Vagina (tissue), 2 donors: ENCODE data around the gene CCDC188. TPM values are rescaled to one million over a fixed set of nuclear protein-coding genes. Genes with fewer than 3 reads are reported as not detected.

ENCODE experiments used
- DNase-seq, 2 donors: peaks; one replicate each; pipeline ENCODE4 v3.0.0-alpha.2; 2017; ENCODE audit errors: extremely low spot score in 2 of 2
- H3K27ac ChIP-seq: fragments of 200-600 bp; sonication (generic); one replicate; pipeline ENCODE4 v1.5.1; 2019
- H3K27me3 ChIP-seq: fragments of 200-600 bp; sonication (generic); one replicate; pipeline ENCODE4 v1.5.1; 2019
- H3K36me3 ChIP-seq, 2 donors: fragments of 200-600 bp; sonication (generic); one replicate each; pipeline ENCODE4 v1.5.1; 2017 to 2019
- H3K4me1 ChIP-seq: fragments of 200-600 bp; sonication (generic); one replicate; pipeline ENCODE4 v1.5.1; 2019
- H3K4me3 ChIP-seq, 2 donors: fragments of 200-600 bp; sonication (generic); 1 replicate in 1 of 2; 2 replicates in 1 of 2; pipeline ENCODE4 v1.5.1; 2016 to 2019
- H3K9me3 ChIP-seq: fragments of 200-600 bp; sonication (generic); one replicate; pipeline ENCODE4 v1.5.1; 2019
- CTCF ChIP-seq, 3 experiments: fragments of 450-650 bp in 2 of 3; fragments of 200-600 bp in 1 of 3; sonication (generic) in 1 of 3; IDR thresholded peaks; one replicate each; pipeline ENCODE4 v1.5.1; 2017 to 2019; ENCODE audit warnings: antibody characterized with exemption in 3 of 3, mild to moderate bottlenecking in 2 of 3, moderate library complexity in 2 of 3
- POLR2A ChIP-seq, 2 donors: fragments of 450-650 bp; IDR thresholded peaks; one replicate each; pipeline ENCODE4 v1.6.1; 2017; ENCODE audit warnings: antibody characterized with exemption in 2 of 2, mild to moderate bottlenecking in 2 of 2, moderate library complexity in 2 of 2
- POLR2AphosphoS5 ChIP-seq, 2 donors: sonication (generic); formaldehyde crosslinking; IDR thresholded peaks; one replicate each; pipeline ENCODE4 v1.9.0; 2017; ENCODE audit warnings: antibody characterized with exemption in 2 of 2, mild to moderate bottlenecking in 2 of 2, low read depth in 1 of 2; ENCODE audit not compliant: insufficient read depth in 1 of 2
- intact Hi-C: fragments of 100-400 bp; cut with DNase I; formaldehyde crosslinking; loops from one replicate; pipeline ENCODE4 v1.15.1; 2023
- total RNA-seq: library from RNA; depleted of rRNA; stranded (reverse); fragments of >200 nt; gene quantifications from one replicate; pipeline ENCODE4 v1.2.3, GENCODE V29; 2016

The CCDC188 gene
- total RNA-seq, 1 donor from 2014 or later, result not detected

DNA sequence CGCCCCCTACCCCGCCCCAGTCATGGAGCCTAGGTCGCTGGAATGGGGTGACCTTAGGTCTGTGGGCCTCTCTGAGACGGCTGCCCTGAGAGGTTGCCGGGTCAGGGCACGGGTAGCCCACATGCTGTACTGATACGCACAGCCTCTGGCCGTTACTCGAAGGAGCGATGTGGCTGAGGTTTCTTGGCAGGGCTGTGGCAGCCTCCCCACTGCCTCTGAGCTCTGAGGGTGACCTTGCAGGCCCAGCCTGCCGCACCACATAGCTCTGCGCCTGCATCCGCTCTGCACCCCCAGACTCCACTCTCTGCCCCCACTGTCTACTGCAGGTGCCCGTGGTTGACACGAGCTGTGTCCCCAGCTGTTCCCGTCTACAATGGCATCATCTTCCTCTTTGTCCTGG lies 12.0 kb downstream of the CCDC188 start:
- intact Hi-C loops, result no loop called here
- Histone ChIP-seq H3K4me3 (no peak overlapping the region), H3K27ac (no peak overlapping the region), H3K9me3 (no peaks in the 10 kb centered on the region), H3K4me1 (peaks cover 49% of the 10 kb centered on the region), H3K27me3 (no peaks in the 10 kb centered on the region), H3K36me3 (peaks cover 0 to 21% of the 10 kb centered on the region in 2 donors)
- no peak for DNase-seq
- TF ChIP-seq POLR2A (IDR thresholded peaks at IDR 0.05), result no peak
- TF ChIP-seq CTCF (IDR thresholded peaks at IDR 0.05), result no peak
- no peak for TF ChIP-seq POLR2AphosphoS5 (IDR thresholded peaks at IDR 0.05; ENCODE audit: insufficient read depth in 1 of 2, low read depth in 1 of 2)

DNA sequence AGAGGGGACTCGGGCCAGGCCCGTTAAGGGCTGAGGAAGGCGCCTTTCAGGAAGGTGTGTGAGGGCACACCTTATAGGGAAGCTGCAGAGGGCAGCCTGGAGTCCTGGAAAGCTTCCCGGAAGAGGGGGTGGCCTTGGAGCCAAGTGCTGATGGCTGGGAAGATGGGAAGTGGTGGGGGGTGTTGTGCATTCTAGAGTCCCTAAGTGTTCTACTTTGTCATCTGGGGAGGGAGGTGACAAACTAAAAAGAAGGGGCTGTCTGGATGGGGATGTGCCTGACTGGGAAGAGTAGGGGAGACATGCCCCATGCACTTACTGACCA lies 12.5 kb downstream of the CCDC188 start:
- no peak overlapping the region for H3K27ac ChIP-seq
- no peaks in the 10 kb centered on the region for H3K27me3 ChIP-seq
- H3K4me1 ChIP-seq, result peaks cover 53% of the 10 kb centered on the region
- H3K9me3 ChIP-seq, result no peaks in the 10 kb centered on the region
- TF ChIP-seq POLR2AphosphoS5 (IDR thresholded peaks at IDR 0.05; ENCODE audit: insufficient read depth in 1 of 2, low read depth in 1 of 2) (no peak), CTCF (IDR thresholded peaks at IDR 0.05) (no peak), POLR2A (IDR thresholded peaks at IDR 0.05) (no peak)
- no peak overlapping the region for H3K4me3 ChIP-seq
- DNase-seq, result no peak
- H3K36me3 ChIP-seq, result peaks cover 0 to 16% of the 10 kb centered on the region in 2 donors
- intact Hi-C loops, result no loop called here

GRCh38 chr22:20137671-20138416 lies 13.0 kb downstream of the CCDC188 start:
- no peaks in the 10 kb centered on the region for H3K9me3 ChIP-seq
- H3K27me3 ChIP-seq, result no peaks in the 10 kb centered on the region
- no peak overlapping the region for H3K4me3 ChIP-seq
- no peak for DNase-seq
- peaks cover 0 to 12% of the 10 kb centered on the region in 2 donors for H3K36me3 ChIP-seq
- intact Hi-C loops, result no loop called here
- TF ChIP-seq POLR2AphosphoS5 (IDR thresholded peaks at IDR 0.05; ENCODE audit: insufficient read depth in 1 of 2, low read depth in 1 of 2) (no peak), CTCF (IDR thresholded peaks at IDR 0.05) (no peak)
- H3K27ac ChIP-seq, result no peak overlapping the region
- peaks cover 59% of the 10 kb centered on the region for H3K4me1 ChIP-seq

GRCh38 chr22:20137113-20137512 lies 13.7 kb downstream of the CCDC188 start:
- no peaks in the 10 kb centered on the region for H3K27me3 ChIP-seq
- peaks cover 0 to 12% of the 10 kb centered on the region in 2 donors for H3K36me3 ChIP-seq
- H3K4me1 ChIP-seq, result peaks cover 66% of the 10 kb centered on the region
- intact Hi-C loops, result no loop called here
- DNase-seq, result no peak
- no peak overlapping the region for H3K27ac ChIP-seq
- no peak for TF ChIP-seq POLR2AphosphoS5 (IDR thresholded peaks at IDR 0.05; ENCODE audit: insufficient read depth in 1 of 2, low read depth in 1 of 2)
- no peak for TF ChIP-seq CTCF (IDR thresholded peaks at IDR 0.05)
- TF ChIP-seq POLR2A (IDR thresholded peaks at IDR 0.05), result no peak
- no peaks in the 10 kb centered on the region for H3K9me3 ChIP-seq
- no peak overlapping the region for H3K4me3 ChIP-seq

DNA sequence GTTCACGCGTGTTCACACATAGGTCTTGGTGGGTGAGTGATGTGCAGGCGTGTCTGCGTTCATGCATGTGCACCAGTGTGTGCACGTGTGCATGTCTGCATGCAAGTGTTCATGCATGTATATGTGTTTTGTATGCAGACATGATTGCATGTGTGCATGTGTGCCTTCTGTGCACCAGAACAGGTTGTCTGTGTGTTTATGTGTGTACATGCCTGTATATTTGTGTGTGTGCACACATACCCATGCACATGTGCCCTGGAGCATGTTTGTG lies 14.3 kb downstream of the CCDC188 start:
- intact Hi-C loops, result no loop called here
- peaks cover 66% of the 10 kb centered on the region for H3K4me1 ChIP-seq

More for the DNA sequence above, 14.3 kb downstream of the CCDC188 start:
- H3K27me3 ChIP-seq, result no peaks in the 10 kb centered on the region
- DNase-seq, result no peak
- H3K4me3 ChIP-seq, result no peak overlapping the region
- H3K27ac ChIP-seq, result no peak overlapping the region
- TF ChIP-seq POLR2AphosphoS5 (IDR thresholded peaks at IDR 0.05; ENCODE audit: insufficient read depth in 1 of 2, low read depth in 1 of 2) (no peak), POLR2A (IDR thresholded peaks at IDR 0.05) (no peak), CTCF (IDR thresholded peaks at IDR 0.05) (no peak)
- H3K36me3 ChIP-seq, result peaks cover 0 to 11% of the 10 kb centered on the region in 2 donors
- H3K9me3 ChIP-seq, result no peaks in the 10 kb centered on the region
